Measurements from ENCODE around the gene KCND2.

KCND2 gene

GRCh38 chr7:120714945-120715344, 442.0 kb downstream of the KCND2 start:
- DNase-seq = no peak

- DNase-seq = no peak
Measured at GRCh38 chr7:120716307-120716706, 443.3 kb downstream of the KCND2 start.

- DNase-seq = no peak
Measured at GRCh38 chr7:120717166-120717565, 444.2 kb downstream of the KCND2 start.

DNA sequence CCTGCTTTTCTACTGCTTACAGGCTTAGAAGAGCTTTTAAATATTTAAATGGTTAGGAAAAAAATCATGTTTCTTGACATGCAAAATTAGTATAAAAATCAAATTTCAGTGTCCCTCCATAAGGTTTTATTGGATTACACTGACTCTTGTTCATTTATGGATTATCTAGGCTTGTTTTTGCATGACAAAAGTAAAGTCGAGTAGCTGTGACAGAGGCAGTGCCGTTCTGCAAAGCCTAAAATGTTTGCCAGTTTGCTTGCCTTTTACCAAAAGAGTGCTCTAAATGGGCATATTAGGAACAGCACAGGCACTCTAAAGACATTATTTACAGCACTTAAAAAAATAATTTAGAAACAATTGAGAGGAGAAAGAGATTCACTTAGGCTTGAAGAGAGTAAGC, 445.4 kb downstream of the KCND2 start:
- no peak for DNase-seq

- DNase-seq = no peak
Measured at GRCh38 chr7:120720317-120720716, 447.3 kb downstream of the KCND2 start.

- DNase-seq = no peak
Measured at GRCh38 chr7:120723465-120724385, 450.8 kb downstream of the KCND2 start.

- DNase-seq = no peak
Measured at GRCh38 chr7:120724448-120724847, 451.5 kb downstream of the KCND2 start.

DNA sequence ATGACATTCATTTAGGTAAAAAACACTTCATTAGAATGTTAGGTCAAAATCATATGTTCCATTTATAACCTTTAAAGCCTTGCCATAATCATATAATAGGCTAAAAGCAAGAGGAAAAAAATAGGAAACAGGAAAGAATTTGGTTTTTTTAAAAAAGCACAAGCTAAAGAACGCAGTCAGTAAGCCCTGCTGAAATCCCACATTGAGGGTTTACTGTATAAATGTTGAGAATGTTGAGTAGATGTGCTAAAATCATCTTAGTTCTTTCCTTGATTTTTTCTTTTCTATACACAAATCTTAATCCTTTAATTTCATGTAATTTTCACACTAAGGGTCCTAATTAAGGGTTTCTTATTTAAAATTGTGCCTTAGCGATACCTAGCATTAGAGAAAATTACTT, 452.0 kb downstream of the KCND2 start:
- DNase-seq = no peak

GRCh38 chr7:120725376-120726039, 452.5 kb downstream of the KCND2 start:
- DNase-seq = no peak

DNA sequence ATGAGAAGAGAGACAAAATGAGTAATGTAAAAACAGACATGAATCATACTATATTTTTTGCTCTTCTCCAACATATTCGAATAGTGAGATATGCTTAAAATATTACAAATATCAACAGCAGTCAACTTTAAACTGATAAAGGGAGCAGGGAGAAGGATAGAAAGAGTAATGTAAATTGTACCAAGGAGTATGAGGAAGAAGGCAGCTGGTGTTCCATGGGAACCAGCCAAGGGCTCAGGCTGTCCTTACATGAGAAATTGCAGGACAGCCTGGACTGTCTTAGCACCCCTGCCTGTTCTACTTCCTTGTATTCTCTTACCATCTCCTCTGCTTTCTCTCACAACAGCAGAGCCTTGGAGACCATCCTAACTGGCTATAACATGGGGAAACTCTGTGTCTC, 456.3 kb downstream of the KCND2 start:
- no peak for DNase-seq

DNA sequence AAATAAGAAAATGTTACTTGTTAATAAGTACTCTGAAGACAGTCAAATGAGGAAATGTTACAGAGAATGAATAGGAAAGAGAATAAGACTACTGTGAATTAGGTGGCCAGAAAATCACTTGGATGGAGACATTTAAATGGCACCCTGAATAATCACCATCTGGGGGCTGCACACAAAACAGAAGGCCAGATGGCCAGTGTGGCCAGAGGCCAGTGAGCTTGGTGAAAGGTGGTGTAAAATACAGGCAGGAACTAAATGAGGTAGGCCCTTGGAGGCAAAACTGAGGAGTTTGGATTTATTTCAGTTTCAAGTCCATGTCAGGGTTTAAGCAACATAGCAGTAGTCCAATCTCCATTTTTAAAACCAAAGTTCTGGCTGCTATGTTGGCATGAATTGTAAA, 458.3 kb downstream of the KCND2 start:
- no peak for DNase-seq

- DNase-seq = no peak
Measured at GRCh38 chr7:120732256-120732655, 459.3 kb downstream of the KCND2 start.

GRCh38 chr7:120733143-120733542, 460.2 kb downstream of the KCND2 start:
- DNase-seq = no peak

DNA sequence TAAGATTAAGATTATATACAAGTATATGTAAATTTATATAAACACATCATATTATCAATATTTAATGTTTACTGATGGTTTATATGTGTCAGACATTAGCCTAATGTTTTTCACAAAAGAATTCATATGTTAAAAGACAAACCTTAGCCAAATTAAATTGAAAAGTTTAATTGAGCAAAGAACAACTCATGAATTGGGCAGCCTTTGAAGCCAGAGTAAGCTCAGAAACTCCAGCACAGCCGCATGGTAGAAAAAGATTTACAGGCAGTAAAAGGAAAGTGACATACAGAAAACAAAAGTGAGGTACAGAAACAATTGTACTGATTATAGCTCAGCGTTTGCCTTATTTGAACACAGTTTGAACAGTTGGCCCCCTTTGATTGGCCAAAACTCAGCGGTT, 460.9 kb downstream of the KCND2 start:
- no peak for DNase-seq

GRCh38 chr7:120735791-120736190, 462.8 kb downstream of the KCND2 start:
- no peak for DNase-seq

DNA sequence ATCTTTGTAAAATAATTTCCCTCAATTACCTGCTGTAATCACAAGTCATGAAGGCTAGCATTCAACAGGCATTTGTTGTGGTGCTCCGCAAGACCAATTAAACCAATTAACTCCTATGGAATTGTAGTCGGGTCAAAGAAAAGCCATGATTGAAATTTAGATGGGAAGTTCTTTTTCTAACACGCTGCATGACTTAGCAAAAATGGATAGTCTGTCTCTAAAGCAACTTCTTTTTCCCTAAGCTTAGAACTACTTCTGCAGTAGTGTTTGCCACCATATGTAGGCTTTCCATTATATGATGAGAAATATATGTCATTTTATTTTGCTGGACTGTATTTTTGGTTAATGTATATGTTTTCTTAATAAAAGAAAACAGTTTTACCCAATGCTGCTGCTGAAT, 465.8 kb downstream of the KCND2 start:
- no peak for DNase-seq

DNA sequence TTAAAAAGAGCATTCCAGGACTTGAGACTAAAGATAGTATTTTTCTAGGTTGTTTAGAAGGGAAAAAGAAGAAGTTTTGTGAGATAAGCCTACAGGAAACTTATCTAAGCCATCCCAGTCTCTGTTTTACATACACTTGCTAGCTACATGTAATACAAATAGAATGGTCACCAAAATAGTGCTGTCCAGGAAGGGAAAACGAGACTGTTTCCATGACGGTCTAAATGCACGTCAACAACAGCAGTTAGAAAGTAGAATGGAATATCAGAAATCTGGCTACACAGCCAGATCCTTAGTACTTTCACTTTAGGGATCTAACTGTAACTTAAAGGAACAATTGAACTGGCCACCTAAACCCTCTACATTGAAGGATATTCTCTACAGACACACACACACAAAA, 467.4 kb downstream of the KCND2 start:
- DNase-seq = no peak

- DNase-seq = no peak
Measured at GRCh38 chr7:120741371-120742042, 468.5 kb downstream of the KCND2 start.

DNA sequence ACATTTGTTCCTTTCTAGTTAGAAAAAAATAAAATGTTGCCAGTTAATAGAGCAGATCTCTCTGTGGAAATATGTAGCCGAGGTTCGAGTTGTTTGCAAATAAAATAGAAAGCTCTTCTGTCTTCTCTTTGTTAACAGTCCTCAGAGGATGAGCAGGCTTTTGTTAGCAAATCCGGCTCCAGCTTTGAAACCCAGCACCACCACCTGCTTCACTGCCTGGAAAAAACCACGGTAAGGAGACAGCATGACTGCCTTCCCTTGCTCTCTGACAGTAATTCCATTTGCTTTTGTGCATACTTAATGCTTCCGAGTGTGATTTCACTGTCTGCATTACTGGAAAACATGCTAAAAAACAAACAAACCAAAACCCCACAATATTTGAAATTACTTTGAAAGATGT, 469.4 kb downstream of the KCND2 start:
- no peak for DNase-seq

DNA sequence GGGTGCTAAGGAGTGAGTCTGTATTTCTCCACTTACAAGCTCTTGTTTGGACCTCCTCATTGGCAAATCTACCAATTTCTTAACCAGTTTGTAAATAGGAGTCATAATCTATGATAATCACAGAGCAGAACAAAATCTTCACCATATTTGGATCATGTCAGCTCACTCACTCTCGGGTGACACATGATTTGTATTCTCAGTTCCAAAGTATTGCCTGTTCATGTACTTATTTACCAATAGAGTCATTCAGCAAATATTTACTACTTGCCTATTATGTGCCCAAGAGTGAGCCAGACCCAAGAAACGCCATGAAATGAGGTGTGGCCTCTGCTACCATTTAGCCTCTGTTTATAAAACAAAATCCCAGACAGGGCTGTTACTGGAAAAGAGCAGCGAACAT, 470.2 kb downstream of the KCND2 start:
- DNase-seq = no peak

- no peak for DNase-seq
Measured at GRCh38 chr7:120760050-120760449, 487.1 kb downstream of the KCND2 start.

DNA sequence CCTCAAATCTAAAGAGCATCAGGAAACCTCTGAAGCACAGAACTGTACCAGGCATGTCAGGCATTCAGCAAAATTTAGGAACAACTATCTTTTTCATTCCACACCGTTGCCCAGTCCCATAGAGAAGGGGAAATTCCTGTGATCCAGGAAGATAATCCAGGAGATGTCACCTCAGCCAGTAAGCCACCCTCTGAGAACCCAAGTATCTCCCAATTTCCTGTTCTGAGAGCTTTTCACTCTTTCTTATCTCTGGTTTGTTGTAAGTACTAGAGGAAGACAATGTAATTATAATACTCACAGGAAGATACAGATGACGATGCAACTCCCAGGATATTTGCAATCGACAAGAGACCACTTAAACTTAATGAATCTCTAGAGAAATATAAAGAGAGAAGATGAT, 487.9 kb downstream of the KCND2 start:
- DNase-seq = no peak

GRCh38 chr7:120770206-120770605, 497.2 kb downstream of the KCND2 start:
- DNase-seq = no peak

DNA sequence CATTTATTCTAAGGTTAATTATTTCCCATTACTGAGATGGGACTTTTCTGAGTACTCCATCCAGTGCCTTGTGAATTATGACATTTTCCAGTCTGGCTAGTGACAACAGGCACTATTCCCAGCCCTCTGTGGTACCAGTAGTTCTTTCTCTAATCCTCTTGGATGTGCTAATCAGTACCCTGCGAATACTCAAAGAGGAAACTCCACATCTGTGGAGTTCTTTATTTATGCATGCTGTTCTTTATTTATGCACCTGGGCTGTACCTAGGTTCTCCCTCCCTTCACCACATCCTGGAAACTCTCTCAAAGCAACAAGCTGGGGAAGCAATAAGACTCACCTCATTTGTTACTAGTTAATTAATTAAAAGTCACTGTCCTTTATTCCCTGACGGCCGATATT, 501.5 kb downstream of the KCND2 start:
- no peak for DNase-seq
